LHCN-M2 (cell line): ENCODE measurements around the gene LPP. TPM values are rescaled to one million over a fixed set of nuclear protein-coding genes. Genes with fewer than 3 reads are reported as not detected.

ENCODE experiments used
- DNase-seq: peaks from one replicate; pipeline ENCODE4 v3.0.0-alpha.2; 2012; ENCODE audit warnings: low read depth
- total RNA-seq: library from RNA; depleted of rRNA; stranded (reverse); fragments of >200 nt; gene quantifications from 2 replicates; pipeline ENCODE4 v1.2.3, GENCODE V29; 2014

The LPP gene
- total RNA-seq, 1 experiment from 2014 or later, result 39.7 TPM

- peak; percentile 81 for DNase-seq
Measured at GRCh38 chr3:188861842-188862744, 708.1 kb downstream of the LPP start.

- DNase-seq, result no peak
Measured at GRCh38 chr3:188863999-188864406, 710.0 kb downstream of the LPP start.

- no peak for DNase-seq
Measured at GRCh38 chr3:188867691-188868265, 713.8 kb downstream of the LPP start.

DNA sequence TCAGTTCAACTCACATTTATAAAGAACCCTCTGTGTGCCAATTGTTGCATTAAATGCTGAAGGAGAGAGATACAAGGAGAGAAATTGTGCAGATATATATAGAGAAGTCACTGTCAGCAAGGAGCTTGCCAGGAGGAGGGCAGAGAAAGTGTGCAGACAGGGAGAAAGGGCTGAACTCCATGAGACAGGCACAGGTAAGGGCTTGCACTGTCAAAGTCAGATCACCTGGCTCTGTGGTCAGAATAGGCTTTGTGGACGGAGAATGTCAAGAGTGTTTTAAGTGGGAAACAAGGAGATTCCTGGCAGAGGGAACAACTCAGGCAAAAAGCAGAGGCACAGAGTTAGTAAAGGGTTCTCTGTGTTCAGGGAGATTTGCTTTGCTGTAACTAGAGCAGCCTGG is 714.8 kb downstream of the LPP start:
- no peak for DNase-seq

- peak; percentile 26 for DNase-seq
Measured at GRCh38 chr3:188869628-188870027, 715.7 kb downstream of the LPP start.

DNA sequence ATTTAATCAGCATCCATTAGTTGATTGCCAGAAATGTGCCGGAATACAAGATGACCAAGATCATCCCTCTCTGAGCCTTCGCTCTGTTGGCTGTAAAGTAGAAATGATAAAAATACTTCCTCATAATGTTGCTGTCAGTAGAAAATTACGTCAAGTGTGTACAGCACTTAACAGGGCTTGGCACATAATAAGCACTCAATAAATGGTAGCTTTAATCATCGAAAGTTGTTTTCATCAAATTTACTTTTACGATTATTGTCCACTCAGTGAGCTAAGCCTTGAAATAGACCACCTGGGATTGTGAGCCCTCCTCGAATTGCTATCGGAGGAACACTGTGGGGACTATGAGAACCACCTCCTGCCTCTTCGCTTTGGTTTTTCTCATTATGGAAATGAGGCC is 716.5 kb downstream of the LPP start:
- no peak for DNase-seq

GRCh38 chr3:188874576-188874975 is 720.6 kb downstream of the LPP start:
- DNase-seq, result no peak

- no peak for DNase-seq
Measured at GRCh38 chr3:188875413-188875812, 721.5 kb downstream of the LPP start.

DNA sequence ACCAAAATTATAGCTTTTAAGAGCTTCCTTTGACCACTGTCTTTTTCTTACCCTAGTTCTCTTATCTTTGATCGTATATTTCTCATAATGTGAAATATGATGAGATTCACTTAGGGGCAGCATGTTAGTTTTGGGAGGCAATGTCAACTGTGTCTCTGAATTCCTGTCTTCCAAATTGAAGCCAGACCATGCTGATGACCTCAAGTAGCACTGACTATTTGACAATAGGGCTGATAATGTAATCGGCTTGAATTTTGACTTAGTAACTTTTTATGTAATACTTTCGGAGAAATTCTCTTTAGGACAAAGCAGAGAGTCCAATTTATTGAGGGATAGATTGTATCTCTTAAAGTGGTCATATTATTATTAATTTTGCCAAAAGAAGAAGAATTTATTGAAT is 722.4 kb downstream of the LPP start:
- no peak for DNase-seq

- no peak for DNase-seq
Measured at GRCh38 chr3:188877381-188877780, 723.4 kb downstream of the LPP start.

GRCh38 chr3:188878076-188878475 is 724.1 kb downstream of the LPP start:
- no peak for DNase-seq

DNA sequence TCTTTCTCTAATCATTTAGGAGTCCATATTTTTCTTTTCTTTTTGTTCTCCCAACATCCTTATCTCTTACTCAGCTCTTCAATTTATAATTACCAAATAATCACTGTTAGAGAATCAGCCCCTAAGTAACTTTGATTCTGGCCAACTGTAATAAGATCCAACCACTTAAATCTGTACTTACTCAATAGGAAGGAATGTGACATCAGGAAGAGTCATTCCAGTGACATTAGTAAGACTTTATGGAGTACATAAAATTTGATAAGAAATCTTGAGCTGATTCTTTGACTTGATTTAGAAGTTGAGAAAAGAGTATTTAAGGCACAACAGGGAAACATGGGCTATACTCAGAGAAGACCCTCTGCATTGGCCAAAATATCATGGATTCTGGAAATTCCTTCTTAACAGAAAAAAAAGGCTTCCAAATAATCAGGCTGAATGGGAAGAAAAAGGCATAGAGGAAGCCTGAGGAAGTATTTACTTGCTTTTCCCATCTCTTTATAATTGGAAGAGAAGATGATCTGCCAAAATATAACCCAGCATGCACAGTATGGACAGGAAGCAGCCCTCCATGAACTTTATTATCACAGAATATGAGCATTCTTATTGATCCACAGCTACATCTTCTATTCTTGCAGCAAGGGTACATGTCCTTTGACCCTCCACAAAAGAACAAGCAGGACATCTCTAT is 728.1 kb downstream of the LPP start:
- DNase-seq, result peak; percentile 90

DNA sequence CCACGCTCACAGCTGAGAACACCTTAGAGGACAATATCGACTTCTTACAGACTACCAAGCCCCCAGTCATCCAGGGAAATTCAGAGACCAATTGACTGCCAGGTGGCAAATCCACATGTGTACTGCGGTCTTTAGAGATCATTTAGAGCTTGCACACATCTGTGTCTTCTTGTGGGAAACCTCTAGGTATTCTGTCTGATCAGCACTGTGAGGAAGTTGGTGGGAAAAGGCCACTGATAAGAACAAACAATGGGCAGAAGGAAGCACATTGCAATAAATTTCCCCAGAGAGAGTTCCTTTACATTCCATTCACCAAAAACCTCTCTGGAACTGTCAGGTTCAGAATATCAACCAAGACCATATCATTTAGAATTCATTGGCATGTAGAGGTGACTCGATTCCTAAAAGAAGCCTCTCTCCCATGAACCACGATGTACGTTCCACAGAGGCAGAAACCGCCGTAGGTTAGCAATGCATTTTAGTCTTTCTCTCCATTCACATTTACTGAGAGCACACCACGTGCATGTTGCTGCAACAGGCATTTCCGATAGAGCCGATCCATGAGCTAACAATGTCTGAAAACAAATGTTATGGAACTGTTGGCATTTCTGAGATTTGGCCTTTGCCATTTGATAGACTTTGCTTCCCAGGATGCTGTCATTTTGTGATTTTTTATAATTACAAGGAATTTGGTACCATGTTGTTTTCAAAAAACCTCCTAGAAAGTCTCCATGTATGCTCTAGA is 730.5 kb downstream of the LPP start:
- DNase-seq, result no peak

DNA sequence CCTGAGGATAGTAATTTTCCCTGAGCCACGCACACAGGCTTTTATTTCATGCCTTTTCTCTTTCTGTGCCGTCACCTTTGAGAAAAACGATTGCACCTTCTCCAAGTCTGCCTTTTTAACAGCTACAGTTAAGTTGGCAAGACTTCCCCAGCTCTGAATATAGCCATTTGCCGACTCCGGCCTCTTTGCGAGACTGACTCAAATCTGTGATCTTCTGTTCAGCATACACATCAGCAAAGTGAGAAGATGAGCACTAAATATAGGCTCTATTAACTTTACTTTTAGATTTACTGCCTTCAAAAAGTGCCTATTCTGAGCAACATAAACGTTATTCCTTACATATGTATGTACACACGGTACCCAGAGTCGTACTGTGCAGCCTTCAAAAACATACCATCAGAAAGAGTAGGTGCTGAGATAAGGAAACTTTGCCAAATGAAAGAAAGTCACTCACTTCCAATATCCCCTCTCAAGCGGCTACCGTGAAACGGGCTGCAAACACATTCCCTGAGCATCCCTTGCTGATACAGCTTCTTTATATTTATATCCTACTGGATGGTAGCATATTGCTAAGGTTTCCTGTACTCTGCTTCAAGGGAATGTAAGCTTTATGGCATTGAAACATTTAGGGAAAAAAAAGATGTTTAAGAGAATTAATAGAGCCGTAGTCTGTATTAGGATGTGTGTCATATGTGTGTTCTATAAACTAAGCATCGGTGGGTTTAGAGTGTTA is 734.5 kb downstream of the LPP start:
- no peak for DNase-seq

- no peak for DNase-seq
Measured at GRCh38 chr3:188889054-188889491, 735.1 kb downstream of the LPP start.

- DNase-seq, result peak; percentile 49
Measured at GRCh38 chr3:188890572-188891270, 736.8 kb downstream of the LPP start.

GRCh38 chr3:188899881-188900280 is 745.9 kb downstream of the LPP start:
- no peak for DNase-seq

GRCh38 chr3:188900421-188900951 is 746.5 kb downstream of the LPP start:
- peak; percentile 92 for DNase-seq

DNA sequence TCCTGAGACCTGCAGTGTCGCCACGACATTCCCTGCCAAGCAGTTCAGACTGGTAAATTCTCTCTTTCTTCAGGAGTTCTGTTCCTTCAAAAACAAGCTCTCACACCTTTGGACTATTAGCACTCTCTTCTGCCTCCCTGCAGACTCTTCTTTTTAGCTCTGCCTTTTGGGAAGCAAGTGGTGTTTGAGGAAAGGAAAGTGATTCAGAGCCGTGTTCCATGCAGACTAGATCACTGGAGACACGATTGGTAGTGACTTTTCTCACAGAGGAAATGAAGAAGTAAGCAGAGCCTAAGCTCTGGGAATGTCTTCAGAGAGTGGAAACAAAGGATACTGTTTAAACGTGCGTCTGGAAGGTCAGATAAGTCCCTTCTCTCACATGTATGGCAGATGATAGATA is 747.2 kb downstream of the LPP start:
- peak; percentile 65 for DNase-seq

DNA sequence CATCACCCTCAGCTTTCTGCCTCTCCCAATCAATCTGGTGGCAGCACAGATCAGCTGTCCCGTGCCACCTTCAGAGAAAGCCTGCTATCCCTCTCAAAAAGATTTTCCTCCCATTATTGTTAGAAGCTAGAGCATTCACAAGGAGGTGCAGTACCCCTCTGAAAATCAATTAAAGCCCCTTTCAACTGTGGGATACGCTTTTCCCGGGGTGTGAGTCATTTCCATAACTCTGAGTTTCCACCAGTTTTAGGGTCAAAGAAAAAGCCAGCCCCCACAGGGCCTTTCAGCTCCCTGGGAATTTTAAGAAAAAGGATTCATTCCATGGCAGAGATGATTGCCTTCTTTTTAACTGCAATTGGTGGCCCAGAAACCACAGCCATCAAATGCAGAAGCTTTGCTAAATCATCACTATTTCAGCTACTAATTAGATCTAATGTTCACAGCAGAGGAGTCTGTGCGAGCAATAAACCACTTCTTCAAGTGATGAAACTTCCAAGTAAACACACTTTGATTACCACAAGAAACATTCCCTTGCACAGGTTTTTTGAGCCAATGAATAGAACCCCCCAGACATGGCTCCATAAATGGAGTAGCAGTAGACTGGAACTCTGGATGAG is 747.8 kb downstream of the LPP start:
- peak; percentile 39 for DNase-seq
